ENCODE results near the gene KLHL18. TPM values are rescaled to one million over a fixed set of nuclear protein-coding genes. Genes with fewer than 3 reads are reported as not detected.

KLHL18 gene
- total RNA-seq, 4 donors from 2014 or later: 10.4 to 18.1 (median 16.5) TPM

- intact Hi-C loops (cut with DNase I): no loop called here
- no peak for DNase-seq (ENCODE audit: extremely low spot score)
These were observed 14.0 kb downstream of the KLHL18 start for GRCh38 chr3:47296562-47297302.

GRCh38 chr3:47298439-47298838 is 15.7 kb downstream of the KLHL18 start:
- DNase-seq (ENCODE audit: extremely low spot score): no peak
- intact Hi-C loops (cut with DNase I): no loop called here
- no peak overlapping the region for H3K4me3 ChIP-seq
- H3K27ac ChIP-seq (replicated peaks in 1 of 4): no peak overlapping the region
- peaks cover 6 to 37% (median 18%) of the 10 kb centered on the region in 4 donors for H3K4me1 ChIP-seq
- peaks cover 10 to 34% (median 14%) of the 10 kb centered on the region in 4 donors for H3K36me3 ChIP-seq
- 90% methylated on average over 3 of the region's 3 CpGs for WGBS
- H3K9me3 ChIP-seq: no peaks in the 10 kb centered on the region
- TF ChIP-seq EP300 (IDR thresholded peaks at IDR 0.05): no peak
- TF ChIP-seq CTCF (IDR thresholded peaks at IDR 0.05): no peak
- no peak for TF ChIP-seq POLR2AphosphoS5 (IDR thresholded peaks at IDR 0.05)
- no peak for TF ChIP-seq POLR2A (IDR thresholded peaks at IDR 0.05; ENCODE audit: low read depth)
- no peaks in the 10 kb centered on the region for H3K27me3 ChIP-seq

More at GRCh38 chr3:47296562-47297302, 14.0 kb downstream of the KLHL18 start:
- 83% methylated on average over 2 of the region's 2 CpGs for WGBS
- no peaks in the 10 kb centered on the region for H3K9me3 ChIP-seq
- H3K27me3 ChIP-seq: no peaks in the 10 kb centered on the region
- no peak overlapping the region for H3K27ac ChIP-seq (replicated peaks in 1 of 4)
- peaks cover 0 to 17% (median under 1%) of the 10 kb centered on the region in 4 donors for H3K36me3 ChIP-seq
- peaks cover 6 to 48% (median 19%) of the 10 kb centered on the region in 4 donors for H3K4me1 ChIP-seq
- TF ChIP-seq EP300 (IDR thresholded peaks at IDR 0.05): no peak
- TF ChIP-seq POLR2AphosphoS5 (IDR thresholded peaks at IDR 0.05): no peak
- TF ChIP-seq CTCF (IDR thresholded peaks at IDR 0.05): no peak
- no peak for TF ChIP-seq POLR2A (IDR thresholded peaks at IDR 0.05; ENCODE audit: low read depth)
- no peak overlapping the region for H3K4me3 ChIP-seq

- WGBS: 91% methylated on average over 9 of the region's 9 CpGs
- no peak for DNase-seq (ENCODE audit: extremely low spot score)
- no peaks in the 10 kb centered on the region for H3K9me3 ChIP-seq
- no peaks in the 10 kb centered on the region for H3K27me3 ChIP-seq
- no peak overlapping the region for H3K4me3 ChIP-seq
- peaks cover 10 to 33% (median 17%) of the 10 kb centered on the region in 4 donors for H3K36me3 ChIP-seq
- H3K4me1 ChIP-seq: peaks cover 3 to 26% (median 18%) of the 10 kb centered on the region in 4 donors
- no peak overlapping the region for H3K27ac ChIP-seq (replicated peaks in 1 of 4)
- intact Hi-C loops (cut with DNase I): no loop called here
- TF ChIP-seq CTCF (IDR thresholded peaks at IDR 0.05): no peak
- no peak for TF ChIP-seq POLR2A (IDR thresholded peaks at IDR 0.05; ENCODE audit: low read depth)
- no peak for TF ChIP-seq POLR2AphosphoS5 (IDR thresholded peaks at IDR 0.05)
- TF ChIP-seq EP300 (IDR thresholded peaks at IDR 0.05): no peak
These were observed 16.9 kb downstream of the KLHL18 start for GRCh38 chr3:47299381-47300318.

- Histone ChIP-seq H3K4me3 (no peak overlapping the region), H3K36me3 (peaks cover 10 to 26% (median 17%) of the 10 kb centered on the region in 4 donors), H3K4me1 (peaks cover 0 to 15% (median 9%) of the 10 kb centered on the region in 4 donors), H3K27me3 (no peaks in the 10 kb centered on the region), H3K27ac (replicated peaks in 1 of 4) (no peak overlapping the region), H3K9me3 (no peaks in the 10 kb centered on the region)
- TF ChIP-seq POLR2AphosphoS5 (IDR thresholded peaks at IDR 0.05) (no peak), CTCF (IDR thresholded peaks at IDR 0.05) (no peak), EP300 (IDR thresholded peaks at IDR 0.05) (no peak), POLR2A (IDR thresholded peaks at IDR 0.05; ENCODE audit: low read depth) (no peak)
- intact Hi-C loops (cut with DNase I): no loop called here
- no peak for DNase-seq (ENCODE audit: extremely low spot score)
These were observed 18.7 kb downstream of the KLHL18 start for GRCh38 chr3:47301456-47301855.

All from esophagus muscularis mucosa (tissue), 4 donors.